DND-41 (cell line): ENCODE measurements around the gene SRL.

Experiments used
- ATAC-seq: fragments of 200-7000 bp; cut with Tn5 transposase; 3 replicates; pipeline ENCODE4 v1.9.1; 2021; ENCODE audit warnings: low read depth; ENCODE audit not compliant: insufficient read depth
- DNase-seq: peaks from one replicate; pipeline ENCODE4 v3.0.0-alpha.2; 2020
- H2AFZ ChIP-seq: 2 replicates; pipeline ENCODE4 v1.6.0; 2012; ENCODE audit warnings: low read depth, low read length
- H3K27ac ChIP-seq: 2 replicates; pipeline ENCODE4 v1.5.1; 2012; ENCODE audit warnings: low read length, inconsistent platforms
- H3K27me3 ChIP-seq: fragments of 200-600 bp; sonication (generic); 2 replicates; pipeline ENCODE4 v1.6.0; 2012; ENCODE audit warnings: low read length, mild to moderate bottlenecking, inconsistent platforms; ENCODE audit not compliant: insufficient read depth, poor library complexity
- H3K36me3 ChIP-seq: 2 replicates; pipeline ENCODE4 v1.5.1; 2012; ENCODE audit warnings: low read length, inconsistent platforms; ENCODE audit not compliant: insufficient read depth
- H3K4me1 ChIP-seq: 2 replicates; pipeline ENCODE4 v1.5.1; 2012; ENCODE audit warnings: mild to moderate bottlenecking, low read length; ENCODE audit not compliant: insufficient read depth
- H3K4me2 ChIP-seq: 2 replicates; pipeline ENCODE4 v1.6.0; 2012; ENCODE audit warnings: mild to moderate bottlenecking, moderate library complexity, low read length, inconsistent platforms; ENCODE audit not compliant: insufficient read depth
- H3K4me3 ChIP-seq, 2 experiments: fragments of 200-600 bp in 1 of 2; shearing (Covaris generic) in 1 of 2; 2 replicates each; pipeline ENCODE4 v1.5.1; 2012 to 2016; ENCODE audit warnings: inconsistent platforms in 2 of 2, low read length in 2 of 2, mild to moderate bottlenecking in 2 of 2, low read depth in 1 of 2, moderate library complexity in 1 of 2
- H3K79me2 ChIP-seq: 2 replicates; pipeline ENCODE4 v1.6.0; 2012; ENCODE audit warnings: low read length, inconsistent platforms; ENCODE audit not compliant: insufficient read depth
- H3K9ac ChIP-seq: 2 replicates; pipeline ENCODE4 v1.6.0; 2012; ENCODE audit warnings: low read depth, mild to moderate bottlenecking, inconsistent platforms, low read length, moderate library complexity
- H3K9me3 ChIP-seq: 2 replicates; pipeline ENCODE4 v1.5.1; 2012; ENCODE audit warnings: low read length, moderate library complexity, mild to moderate bottlenecking, inconsistent platforms; ENCODE audit not compliant: insufficient read depth, severe bottlenecking
- H4K20me1 ChIP-seq: 2 replicates; pipeline ENCODE4 v1.6.0; 2012; ENCODE audit warnings: low read length; ENCODE audit not compliant: insufficient read depth
- EZH2 ChIP-seq: IDR thresholded peaks from 3 replicates; pipeline ENCODE4 v1.6.1; 2012; ENCODE audit warnings: borderline replicate concordance, low read depth, mild to moderate bottlenecking, moderate library complexity, low read length, inconsistent platforms; ENCODE audit not compliant: severe bottlenecking
- TF ChIP-seq, protein P1 (sequence below): IDR thresholded peaks from 2 replicates; pipeline ENCODE4 v1.5.1; 2012; ENCODE audit warnings: borderline replicate concordance, low read length, moderate library complexity, mild to moderate bottlenecking; ENCODE audit not compliant: poor library complexity, severe bottlenecking; ENCODE audit errors: extremely low read depth

Gene SRL

DNA sequence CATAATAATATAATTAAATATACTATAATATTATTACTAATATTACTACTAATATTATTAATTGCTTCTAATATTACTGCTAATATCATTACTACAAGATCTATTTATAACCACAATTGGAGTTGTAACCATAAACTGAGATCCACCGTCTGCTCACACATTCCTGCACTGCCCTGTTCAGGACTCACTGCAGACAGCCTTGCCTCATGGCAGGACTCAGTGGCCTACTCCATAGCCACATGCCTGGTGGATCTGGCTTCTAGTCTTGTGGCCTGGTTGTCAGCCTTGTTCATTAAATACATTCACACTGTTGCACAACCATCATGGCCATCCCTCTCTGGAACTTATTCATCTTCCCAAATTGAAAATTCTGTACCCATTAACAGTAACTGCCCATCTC, 48.0 kb downstream of the SRL start:
- Histone ChIP-seq H3K9ac (no peak overlapping the region), H2AFZ (no peak overlapping the region), H4K20me1 (no peaks in the 10 kb centered on the region), H3K9me3 (no peaks in the 10 kb centered on the region), H3K4me2 (no peak overlapping the region), H3K79me2 (no peaks in the 10 kb centered on the region), H3K27ac (no peak overlapping the region), H3K27me3 (peaks cover 2% of the 10 kb centered on the region), H3K36me3 (no peaks in the 10 kb centered on the region), H3K4me3 (no peak overlapping the region), H3K4me1 (no peaks in the 10 kb centered on the region)
- TF ChIP-seq, protein P1, sequence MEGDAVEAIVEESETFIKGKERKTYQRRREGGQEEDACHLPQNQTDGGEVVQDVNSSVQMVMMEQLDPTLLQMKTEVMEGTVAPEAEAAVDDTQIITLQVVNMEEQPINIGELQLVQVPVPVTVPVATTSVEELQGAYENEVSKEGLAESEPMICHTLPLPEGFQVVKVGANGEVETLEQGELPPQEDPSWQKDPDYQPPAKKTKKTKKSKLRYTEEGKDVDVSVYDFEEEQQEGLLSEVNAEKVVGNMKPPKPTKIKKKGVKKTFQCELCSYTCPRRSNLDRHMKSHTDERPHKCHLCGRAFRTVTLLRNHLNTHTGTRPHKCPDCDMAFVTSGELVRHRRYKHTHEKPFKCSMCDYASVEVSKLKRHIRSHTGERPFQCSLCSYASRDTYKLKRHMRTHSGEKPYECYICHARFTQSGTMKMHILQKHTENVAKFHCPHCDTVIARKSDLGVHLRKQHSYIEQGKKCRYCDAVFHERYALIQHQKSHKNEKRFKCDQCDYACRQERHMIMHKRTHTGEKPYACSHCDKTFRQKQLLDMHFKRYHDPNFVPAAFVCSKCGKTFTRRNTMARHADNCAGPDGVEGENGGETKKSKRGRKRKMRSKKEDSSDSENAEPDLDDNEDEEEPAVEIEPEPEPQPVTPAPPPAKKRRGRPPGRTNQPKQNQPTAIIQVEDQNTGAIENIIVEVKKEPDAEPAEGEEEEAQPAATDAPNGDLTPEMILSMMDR = no peak
- no peak for TF ChIP-seq EZH2
- no peak for DNase-seq
- no peak for ATAC-seq

DNA sequence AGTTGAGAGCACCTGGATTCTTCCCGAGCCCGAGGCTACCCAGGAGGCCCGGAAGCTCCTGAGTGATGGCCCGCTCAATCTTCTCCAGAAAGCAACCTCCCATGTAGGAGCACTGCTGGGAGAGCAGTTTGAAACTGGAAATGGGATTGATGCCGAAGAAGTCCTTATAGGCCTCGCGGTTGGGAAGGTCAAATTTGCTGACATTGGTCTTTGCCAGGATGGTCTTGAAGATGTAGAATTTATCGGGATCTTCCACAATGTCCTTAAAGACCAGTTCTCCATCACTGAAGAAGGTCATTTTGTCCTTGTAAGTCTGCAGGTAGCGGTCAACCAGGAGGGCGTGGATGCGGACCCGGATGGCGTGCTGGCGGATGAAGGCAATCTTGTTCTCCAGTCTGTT, 49.7 kb downstream of the SRL start:
- no peak for DNase-seq
- TF ChIP-seq, protein P1 = no peak
- no peak for TF ChIP-seq EZH2
- Histone ChIP-seq H3K4me1 (no peaks in the 10 kb centered on the region), H3K9me3 (no peaks in the 10 kb centered on the region), H3K79me2 (no peaks in the 10 kb centered on the region), H3K27me3 (peaks cover 11% of the 10 kb centered on the region), H3K27ac (no peak overlapping the region), H3K4me2 (no peak overlapping the region), H3K9ac (no peak overlapping the region), H3K36me3 (no peaks in the 10 kb centered on the region), H3K4me3 (no peak overlapping the region), H2AFZ (no peak overlapping the region), H4K20me1 (no peaks in the 10 kb centered on the region)
- ATAC-seq = no peak

DNA sequence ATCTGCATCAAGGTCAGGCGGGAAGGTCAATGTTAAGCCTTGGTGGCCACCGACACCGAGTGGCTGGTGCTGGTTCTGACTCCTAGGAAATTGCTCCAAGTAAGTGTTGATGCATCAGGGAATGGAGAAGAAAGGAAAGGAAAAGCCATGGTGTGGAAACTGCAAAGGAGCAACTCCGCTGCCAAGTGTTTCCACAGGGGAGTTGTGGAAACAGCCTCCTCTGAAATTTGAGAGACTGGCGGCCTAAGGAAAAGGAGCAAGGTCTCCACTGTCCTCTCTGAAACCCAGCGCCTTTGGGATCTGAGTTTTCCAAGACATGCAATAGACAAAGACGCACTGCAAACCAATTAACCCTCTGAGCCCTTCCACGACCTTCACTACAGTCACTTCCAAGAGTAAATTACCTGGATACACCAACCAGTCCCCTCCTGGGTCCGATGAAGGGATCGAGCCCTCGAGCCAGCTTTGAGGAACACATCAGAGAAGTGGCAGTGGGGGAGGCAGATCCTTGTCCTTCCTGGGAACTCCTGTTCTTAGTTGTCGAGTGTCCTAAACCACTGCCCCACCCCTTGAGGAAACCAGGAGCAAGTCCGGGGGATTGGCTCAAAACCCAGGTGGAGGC, 51.1 kb downstream of the SRL start:
- Histone ChIP-seq H3K4me2 (no peak overlapping the region), H2AFZ (no peak overlapping the region), H3K36me3 (no peaks in the 10 kb centered on the region), H3K9ac (no peak overlapping the region), H3K4me3 (no peak overlapping the region), H4K20me1 (no peaks in the 10 kb centered on the region), H3K79me2 (no peaks in the 10 kb centered on the region), H3K4me1 (no peaks in the 10 kb centered on the region), H3K27me3 (peaks cover 13% of the 10 kb centered on the region), H3K9me3 (no peaks in the 10 kb centered on the region), H3K27ac (no peak overlapping the region)
- ATAC-seq = no peak
- no peak for DNase-seq
- TF ChIP-seq, protein P1 = no peak
- TF ChIP-seq EZH2 = no peak

DNA sequence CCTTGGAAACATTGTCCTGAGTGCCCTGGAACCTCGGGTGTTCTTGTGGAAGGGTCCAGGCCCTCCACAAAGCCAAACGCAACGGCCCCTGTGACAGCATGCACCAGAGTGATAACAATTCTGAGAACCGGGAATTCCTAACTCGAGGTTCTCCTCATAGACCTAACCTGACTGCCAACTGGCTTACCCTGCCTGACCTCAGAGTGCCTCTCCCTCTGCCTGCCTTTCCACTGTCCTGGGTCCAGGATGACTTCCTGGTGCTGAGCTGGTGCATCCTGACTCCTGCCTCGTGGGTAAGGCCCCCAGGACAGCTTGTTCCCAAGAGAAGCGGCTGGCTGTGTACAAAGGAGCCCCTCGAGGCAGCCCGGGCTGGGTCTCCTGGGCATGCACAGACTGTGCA, 51.8 kb downstream of the SRL start:
- TF ChIP-seq, protein P1 = no peak
- no peak for TF ChIP-seq EZH2
- Histone ChIP-seq H2AFZ (no peak overlapping the region), H3K4me1 (no peaks in the 10 kb centered on the region), H3K9ac (no peak overlapping the region), H3K27me3 (peaks cover 13% of the 10 kb centered on the region), H3K4me2 (no peak overlapping the region), H3K79me2 (no peaks in the 10 kb centered on the region), H4K20me1 (no peaks in the 10 kb centered on the region), H3K9me3 (no peaks in the 10 kb centered on the region), H3K4me3 (no peak overlapping the region), H3K27ac (no peak overlapping the region), H3K36me3 (no peaks in the 10 kb centered on the region)
- ATAC-seq = no peak
- no peak for DNase-seq
